AG04449 (cell line): ENCODE results near the gene ZNF507.

Source experiments
- CTCF ChIA-PET: fragments of 350-600 bp; formaldehyde crosslinking; extraction: SDS; loops from one replicate; lab custom pipeline; 2021; ENCODE audit warnings: antibody characterized with exemption; lab: Yijun Ruan, JAX
- POLR2A ChIA-PET: fragments of 400-600, 350-600 bp; formaldehyde crosslinking; extraction: SDS; loops from one replicate; lab custom pipeline; 2020; ENCODE audit warnings: antibody characterized with exemption, inconsistent platforms; lab: Yijun Ruan, JAX
- DNase-seq: peaks from one replicate; pipeline ENCODE4 v3.0.0-alpha.2; 2010; ENCODE audit warnings: low read depth, low spot score
- H3K4me3 ChIP-seq: 2 replicates; pipeline ENCODE4 v1.5.1; 2011; ENCODE audit warnings: low read depth, mild to moderate bottlenecking, control low read depth, low read length
- TF ChIP-seq, protein P1 (sequence below): IDR thresholded peaks from one replicate; pipeline ENCODE4 v1.5.1; 2011; ENCODE audit warnings: mild to moderate bottlenecking, moderate library complexity, low read length, control low read depth, inconsistent platforms; ENCODE audit not compliant: insufficient read depth; ENCODE audit errors: missing control alignments

The ZNF507 gene

DNA sequence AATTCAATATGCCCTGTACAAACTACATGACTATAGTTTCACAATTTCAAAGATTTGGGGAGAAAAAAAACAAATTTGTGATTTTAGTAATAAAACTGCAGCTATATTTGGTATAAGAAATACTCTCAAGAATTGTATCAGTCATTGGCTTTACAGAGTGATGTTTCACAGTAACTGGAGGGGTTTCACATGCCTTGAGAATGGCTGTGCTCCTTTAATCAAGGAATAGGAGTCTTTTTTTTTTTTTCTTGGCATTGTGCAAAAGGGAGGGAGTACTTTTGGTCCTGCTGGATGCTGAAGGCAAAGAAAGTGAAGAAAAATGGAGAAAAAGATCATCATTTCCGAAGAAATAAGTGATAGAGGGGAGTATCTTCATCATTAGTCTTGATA, 6.8 kb downstream of the ZNF507 start:
- DNase-seq = no peak
- POLR2A ChIA-PET = no interaction called here
- CTCF ChIA-PET = interaction anchor here (1.0 to 4.5 kb wide), 2 partner anchors 12 to 13 kb away, joined by 3 to 26 read pairs; no protein-coding TSS in a partner anchor
- no peak overlapping the region for H3K4me3 ChIP-seq
- TF ChIP-seq, protein P1, sequence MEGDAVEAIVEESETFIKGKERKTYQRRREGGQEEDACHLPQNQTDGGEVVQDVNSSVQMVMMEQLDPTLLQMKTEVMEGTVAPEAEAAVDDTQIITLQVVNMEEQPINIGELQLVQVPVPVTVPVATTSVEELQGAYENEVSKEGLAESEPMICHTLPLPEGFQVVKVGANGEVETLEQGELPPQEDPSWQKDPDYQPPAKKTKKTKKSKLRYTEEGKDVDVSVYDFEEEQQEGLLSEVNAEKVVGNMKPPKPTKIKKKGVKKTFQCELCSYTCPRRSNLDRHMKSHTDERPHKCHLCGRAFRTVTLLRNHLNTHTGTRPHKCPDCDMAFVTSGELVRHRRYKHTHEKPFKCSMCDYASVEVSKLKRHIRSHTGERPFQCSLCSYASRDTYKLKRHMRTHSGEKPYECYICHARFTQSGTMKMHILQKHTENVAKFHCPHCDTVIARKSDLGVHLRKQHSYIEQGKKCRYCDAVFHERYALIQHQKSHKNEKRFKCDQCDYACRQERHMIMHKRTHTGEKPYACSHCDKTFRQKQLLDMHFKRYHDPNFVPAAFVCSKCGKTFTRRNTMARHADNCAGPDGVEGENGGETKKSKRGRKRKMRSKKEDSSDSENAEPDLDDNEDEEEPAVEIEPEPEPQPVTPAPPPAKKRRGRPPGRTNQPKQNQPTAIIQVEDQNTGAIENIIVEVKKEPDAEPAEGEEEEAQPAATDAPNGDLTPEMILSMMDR = no peak

DNA sequence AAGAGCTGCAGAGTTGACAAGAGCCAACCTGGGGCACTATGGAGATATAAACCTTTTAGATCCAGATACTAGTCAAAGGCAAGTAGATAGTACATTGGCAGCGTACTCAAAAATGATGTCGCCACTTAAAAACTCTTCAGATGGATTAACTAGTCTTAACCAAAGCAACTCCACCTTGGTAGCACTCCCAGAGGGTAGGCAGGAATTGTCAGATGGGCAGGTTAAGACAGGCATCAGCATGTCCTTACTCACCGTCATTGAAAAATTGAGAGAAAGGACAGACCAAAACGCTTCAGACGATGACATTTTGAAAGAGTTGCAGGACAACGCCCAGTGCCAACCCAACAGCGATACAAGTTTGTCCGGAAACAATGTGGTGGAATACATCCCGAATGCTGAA, 8.9 kb downstream of the ZNF507 start:
- no peak overlapping the region for H3K4me3 ChIP-seq
- DNase-seq = no peak
- ChIA-PET CTCF (interaction anchor here (0.7 kb wide), 1 partner anchor 8 kb away, joined by 3 read pairs; no protein-coding TSS in a partner anchor), POLR2A (no interaction called here)
- TF ChIP-seq, protein P1 = no peak

DNA sequence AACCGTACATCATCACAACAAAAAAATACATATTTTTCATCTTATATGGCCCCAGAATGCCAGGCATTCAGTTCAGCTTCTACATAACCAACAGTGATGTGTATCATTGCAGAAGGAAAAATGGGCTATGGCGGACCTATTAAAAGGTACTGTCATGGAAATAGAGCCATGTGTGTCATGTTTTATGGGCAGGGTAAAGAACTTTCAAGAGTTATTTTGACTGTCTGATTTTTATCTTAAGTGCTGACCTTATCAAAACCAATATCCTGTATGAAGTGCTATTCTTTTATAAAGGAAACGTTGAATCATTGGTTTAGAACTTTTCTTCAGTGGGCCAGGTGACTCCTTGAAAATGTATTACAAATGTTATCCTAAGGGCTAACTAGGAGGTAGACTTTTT, 9.9 kb downstream of the ZNF507 start:
- POLR2A ChIA-PET = no interaction called here
- CTCF ChIA-PET = interaction anchor here (1.5 to 1.6 kb wide), 2 partner anchors 19 to 215 kb away, joined by 3 to 7 read pairs; no protein-coding TSS in a partner anchor
- H3K4me3 ChIP-seq = no peak overlapping the region
- TF ChIP-seq, protein P1 = no peak
- DNase-seq = no peak

DNA sequence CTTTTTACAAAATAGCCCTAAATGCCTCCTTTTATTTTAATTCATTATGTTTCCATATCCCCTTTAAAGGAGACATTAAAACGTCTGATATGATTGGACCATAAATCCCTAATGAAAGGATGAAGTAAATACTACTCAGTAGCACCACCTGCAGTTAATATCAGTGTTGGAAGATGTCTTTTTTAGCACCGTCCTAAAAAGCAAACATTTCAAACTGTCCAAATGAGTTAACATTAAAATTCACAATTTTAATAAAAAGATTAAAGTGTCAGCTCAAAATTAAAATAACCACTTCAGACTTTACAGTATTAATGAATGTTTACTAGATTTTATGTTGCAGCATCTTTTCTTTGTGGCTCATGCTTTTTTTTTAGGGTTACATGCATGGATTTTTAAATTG, 12.3 kb downstream of the ZNF507 start:
- ChIA-PET CTCF (interaction anchor here (0.9 to 3.8 kb wide), 6 partner anchors 11 to 38 kb away, joined by 3 to 22 read pairs (median 6); partner anchors contain the start of gene ZNF507), POLR2A (no interaction called here)
- DNase-seq = no peak
- no peak overlapping the region for H3K4me3 ChIP-seq
- TF ChIP-seq, protein P1 = no peak

DNA sequence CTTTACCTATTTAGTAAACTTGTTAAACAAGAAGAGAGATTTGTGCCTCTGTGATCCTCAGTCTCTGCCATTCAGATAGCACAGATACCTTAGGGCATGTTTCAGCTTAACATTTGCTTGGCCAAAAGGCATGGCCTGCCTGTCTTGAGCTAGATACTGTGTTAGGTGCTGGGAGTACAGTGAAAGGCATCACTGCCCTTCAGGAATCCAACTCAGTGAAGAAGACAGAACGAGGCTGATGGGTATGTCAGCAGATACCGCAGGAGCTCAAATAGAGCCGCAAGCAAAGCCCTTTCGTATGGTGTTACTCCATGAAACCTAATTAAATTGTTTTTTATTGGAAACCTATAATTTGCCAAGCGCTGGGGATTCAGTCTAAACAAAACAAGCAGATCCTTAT, 12.9 kb downstream of the ZNF507 start:
- DNase-seq = no peak
- H3K4me3 ChIP-seq = no peak overlapping the region
- TF ChIP-seq, protein P1 = no peak
- ChIA-PET POLR2A (no interaction called here), CTCF (interaction anchor here (0.9 to 3.8 kb wide), 5 partner anchors 11 to 38 kb away, joined by 3 to 22 read pairs (median 10); partner anchors contain the start of gene ZNF507)

DNA sequence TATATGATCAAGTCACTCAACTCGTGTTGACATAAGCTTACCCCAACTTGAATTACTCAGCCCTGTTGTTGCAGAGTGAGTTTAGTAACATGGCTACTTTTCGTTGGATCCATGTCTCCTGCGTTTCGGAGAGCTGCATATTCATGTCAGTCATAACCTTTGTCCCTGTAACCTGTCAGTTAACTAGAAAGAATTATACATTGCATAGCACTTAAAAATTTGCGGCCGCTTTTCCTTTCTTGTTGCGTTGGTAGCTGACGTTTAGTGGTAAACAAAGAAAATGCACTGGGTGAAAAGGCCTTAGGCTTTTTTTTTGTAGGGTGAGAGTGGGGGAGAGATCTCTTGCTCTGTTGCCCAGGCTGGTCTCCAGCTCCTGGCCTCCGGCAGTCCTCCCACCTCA, 14.2 kb downstream of the ZNF507 start:
- H3K4me3 ChIP-seq = no peak overlapping the region
- CTCF ChIA-PET = interaction anchor here (1.1 to 3.8 kb wide), 3 partner anchors 8 to 21 kb away, joined by 3 to 22 read pairs (median 8); no protein-coding TSS in a partner anchor
- TF ChIP-seq, protein P1 = no peak
- no peak for DNase-seq
- POLR2A ChIA-PET = interaction anchor here (1.1 kb wide), 1 partner anchor 14 kb away, joined by 4 read pairs; the partner anchor contains the start of gene ZNF507
